Activated naive CD4-positive, alpha-beta T cell treated with anti-CD3 and anti-CD28 coated beads for 36 hours (primary cell): ENCODE data around the gene UBASH3B. TPM values are rescaled to one million over a fixed set of nuclear protein-coding genes. Genes with fewer than 3 reads are reported as not detected.

Experiments
- CTCF ChIA-PET: fragments of 350-600 bp; sonication (Branson Sonifier 250); formaldehyde crosslinking; loops from one replicate; lab custom pipeline; 2021; ENCODE audit warnings: antibody characterized with exemption; lab: Charles Lee
- DNase-seq: peaks from one replicate; pipeline ENCODE4 v3.0.0-alpha.2; 2020
- H3K27ac Mint-ChIP-seq: one replicate; pipeline ENCODE4 v1.8.0; 2021; ENCODE audit warnings: mild to moderate bottlenecking, mixed read lengths
- H3K27me3 Mint-ChIP-seq: one replicate; pipeline ENCODE4 v1.8.0; 2021; ENCODE audit warnings: low read depth, mixed read lengths
- H3K36me3 Mint-ChIP-seq: one replicate; pipeline ENCODE4 v1.8.0; 2021; ENCODE audit warnings: low read depth, mixed read lengths
- H3K4me1 Mint-ChIP-seq: one replicate; pipeline ENCODE4 v1.8.0; 2021; ENCODE audit warnings: low read depth, mixed read lengths
- H3K4me3 Mint-ChIP-seq: one replicate; pipeline ENCODE4 v1.8.0; 2021; ENCODE audit warnings: mild to moderate bottlenecking, moderate library complexity, mixed read lengths
- H3K9me3 Mint-ChIP-seq: one replicate; pipeline ENCODE4 v1.8.0; 2021; ENCODE audit warnings: mixed read lengths
- intact Hi-C: fragments of 100-400 bp; cut with micrococcal nuclease; formaldehyde crosslinking; loops from one replicate; pipeline ENCODE4 v1.15.1; 2023
- total RNA-seq, 2 experiments: library from RNA; stranded (reverse); gene quantifications; one replicate each; pipeline ENCODE4 v1.2.3, GENCODE V29; 2021

Gene UBASH3B
- total RNA-seq, 2 experiments from 2014 or later: 17.9 to 21.1 TPM

DNA sequence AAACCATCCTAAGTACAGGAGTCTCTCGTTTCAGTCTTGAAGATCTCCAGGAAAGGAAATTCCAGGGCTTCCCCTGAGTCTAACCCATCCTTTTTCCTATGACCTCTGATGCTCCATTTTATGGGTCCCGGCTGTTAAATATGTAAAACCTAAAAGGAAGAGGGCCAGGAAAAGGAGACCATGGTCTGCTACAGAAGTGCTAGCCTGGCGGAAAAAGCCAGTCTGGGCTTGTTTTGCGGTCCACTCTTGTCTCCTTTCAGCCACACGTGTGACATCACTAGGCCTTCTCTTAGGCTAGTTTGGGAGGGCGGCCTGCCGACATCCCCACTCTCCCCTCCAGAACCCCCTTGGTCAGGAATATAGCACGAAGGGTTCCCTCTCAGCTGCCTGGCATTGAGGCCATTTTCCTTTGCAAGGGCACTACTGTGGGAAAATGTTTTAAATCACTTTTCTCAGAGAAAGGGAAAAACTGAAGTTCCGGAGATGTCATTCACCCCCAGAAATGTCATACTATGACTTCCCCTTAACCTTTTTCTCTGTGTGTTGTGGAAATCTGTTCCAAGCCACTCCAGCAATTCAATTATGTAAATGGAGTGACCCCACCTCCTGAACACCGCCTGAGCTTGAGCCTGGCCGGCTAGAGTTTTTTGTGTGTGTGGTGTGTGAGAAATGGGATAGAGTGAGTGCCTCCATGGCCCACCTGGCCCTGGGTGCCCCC lies 86.9 kb downstream of the UBASH3B start:
- Mint-ChIP-seq H3K9me3 (no peaks in the 10 kb centered on the region), H3K27ac (no peak overlapping the region), H3K27me3 (peaks cover 2% of the 10 kb centered on the region), H3K36me3 (no peaks in the 10 kb centered on the region), H3K4me1 (peaks cover 5% of the 10 kb centered on the region), H3K4me3 (no peak overlapping the region)
- CTCF ChIA-PET: interaction anchor here (0.5 to 2.2 kb wide), 4 partner anchors 12 to 279 kb away, joined by 3 to 11 read pairs (median 4); no protein-coding TSS in a partner anchor
- intact Hi-C loops: no loop called here
- DNase-seq: no peak

DNA sequence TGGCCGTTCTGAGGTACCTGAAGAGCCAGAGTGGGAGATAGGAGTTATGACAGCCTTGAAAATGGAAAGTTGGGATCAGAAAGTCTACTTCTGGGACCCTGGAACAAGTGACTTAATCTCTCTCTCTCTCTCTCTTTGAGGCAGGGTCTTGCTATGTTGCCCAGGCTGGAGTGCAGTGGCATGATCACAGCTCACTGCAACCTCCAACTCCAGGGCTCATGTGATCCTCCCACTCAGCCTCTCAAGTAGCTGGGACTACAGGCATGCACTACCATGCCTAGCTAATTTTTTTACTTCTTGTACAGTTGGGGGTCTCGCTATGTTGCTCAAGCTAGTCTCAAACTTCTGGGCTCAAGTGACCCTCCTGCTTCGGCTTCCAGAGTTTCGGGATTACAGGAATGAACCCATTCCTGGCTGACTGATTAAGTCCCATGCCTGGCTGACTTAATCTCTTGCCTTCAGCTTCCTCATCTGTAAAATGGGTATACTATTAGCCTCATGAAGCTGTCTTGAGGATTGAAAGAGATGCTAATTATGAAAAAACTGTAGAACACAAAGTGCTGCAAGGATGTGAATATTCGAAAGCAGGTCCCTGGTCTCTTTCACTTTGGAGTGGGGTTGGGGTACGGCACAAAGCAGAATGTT lies 87.7 kb downstream of the UBASH3B start:
- CTCF ChIA-PET: interaction anchor here (0.5 to 2.7 kb wide), 8 partner anchors 9 to 278 kb away, joined by 3 to 11 read pairs (median 3); no protein-coding TSS in a partner anchor
- Mint-ChIP-seq H3K4me1 (peaks cover 5% of the 10 kb centered on the region), H3K27ac (peak overlapping the region; percentile 39), H3K9me3 (no peaks in the 10 kb centered on the region), H3K4me3 (no peak overlapping the region), H3K36me3 (no peaks in the 10 kb centered on the region), H3K27me3 (peaks cover 4% of the 10 kb centered on the region)
- no peak for DNase-seq
- intact Hi-C loops: no loop called here

DNA sequence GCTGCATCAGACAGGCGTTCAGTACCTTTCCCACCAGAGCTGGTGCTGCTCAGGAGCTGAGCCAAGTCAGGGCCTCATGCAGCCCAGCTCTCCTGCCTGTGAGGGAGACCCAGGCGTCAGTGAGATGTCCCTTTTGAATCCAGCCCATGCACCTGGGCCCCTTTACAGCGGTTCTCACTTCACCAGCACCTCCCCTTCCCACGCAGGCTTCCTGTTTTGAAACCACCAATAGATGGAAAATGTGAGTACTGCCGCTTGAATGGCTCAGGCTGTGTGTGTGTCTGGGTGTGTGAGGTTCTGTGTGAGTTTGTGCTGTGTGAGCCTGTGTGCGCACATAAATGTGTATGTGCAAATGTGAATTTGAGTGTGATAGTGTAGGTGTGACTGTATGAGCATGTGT lies 88.4 kb downstream of the UBASH3B start:
- intact Hi-C loops: loop anchor here (1.0 kb wide), 1 partner anchor 17 kb away; no protein-coding TSS in a partner anchor
- H3K27me3 Mint-ChIP-seq: peaks cover 6% of the 10 kb centered on the region
- H3K4me1 Mint-ChIP-seq: peaks cover 5% of the 10 kb centered on the region
- CTCF ChIA-PET: interaction anchor here (0.6 to 2.7 kb wide), 7 partner anchors 8 to 110 kb away, joined by 3 to 11 read pairs (median 6); no protein-coding TSS in a partner anchor
- H3K36me3 Mint-ChIP-seq: no peaks in the 10 kb centered on the region
- H3K4me3 Mint-ChIP-seq: no peak overlapping the region
- DNase-seq: peak; percentile 91
- no peak overlapping the region for H3K27ac Mint-ChIP-seq
- no peaks in the 10 kb centered on the region for H3K9me3 Mint-ChIP-seq

DNA sequence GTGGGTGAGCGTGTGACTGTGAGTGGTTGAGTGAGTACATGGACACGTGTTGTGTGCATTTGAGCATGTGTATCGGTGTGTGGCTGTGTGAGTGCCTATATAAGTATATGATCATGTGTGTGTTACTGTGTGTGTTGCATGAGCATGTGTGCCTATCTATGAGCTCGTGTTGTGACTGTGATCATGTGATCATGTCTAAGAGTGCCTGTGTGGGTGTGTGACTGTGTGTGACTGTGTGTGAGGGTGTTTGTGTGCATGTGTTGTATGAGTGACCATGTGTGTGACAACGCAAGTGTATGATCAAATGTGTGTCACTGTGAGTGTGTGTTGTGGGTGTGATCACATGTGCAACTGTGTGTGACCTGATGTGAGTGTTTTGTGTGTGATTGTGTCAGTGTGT lies 88.8 kb downstream of the UBASH3B start:
- Mint-ChIP-seq H3K4me1 (peaks cover 5% of the 10 kb centered on the region), H3K27ac (no peak overlapping the region), H3K4me3 (no peak overlapping the region), H3K36me3 (no peaks in the 10 kb centered on the region), H3K27me3 (peaks cover 6% of the 10 kb centered on the region), H3K9me3 (no peaks in the 10 kb centered on the region)
- CTCF ChIA-PET: interaction anchor here (1.8 to 2.7 kb wide), 4 partner anchors 11 to 48 kb away, joined by 6 to 11 read pairs (median 10); no protein-coding TSS in a partner anchor
- intact Hi-C loops: loop anchor here (1.0 kb wide), 1 partner anchor 17 kb away; no protein-coding TSS in a partner anchor
- no peak for DNase-seq

DNA sequence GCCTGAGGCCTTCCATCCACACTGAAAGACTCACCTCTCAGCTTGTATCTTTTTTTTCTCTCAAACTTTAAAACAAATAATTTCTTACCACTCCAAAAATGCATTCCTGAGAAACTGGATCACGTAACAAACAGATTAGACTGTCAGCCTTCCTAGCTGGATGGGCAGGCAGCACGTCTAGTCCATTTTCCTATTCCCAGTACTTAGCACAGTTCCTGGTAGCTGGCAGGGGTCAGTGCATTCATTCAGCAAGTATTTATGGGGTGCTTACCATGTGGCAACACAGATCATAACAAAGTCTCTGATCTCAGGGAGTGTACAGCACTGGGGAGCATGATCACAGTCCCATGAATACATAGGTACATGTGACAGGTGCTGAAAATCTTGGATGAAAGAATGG lies 89.6 kb downstream of the UBASH3B start:
- CTCF ChIA-PET: interaction anchor here (0.5 to 4.2 kb wide), 13 partner anchors 8 to 109 kb away, joined by 3 to 30 read pairs (median 5); partner anchors contain the start of gene UBASH3B
- intact Hi-C loops: loop anchor here (5.0 kb wide), 1 partner anchor 1283 kb away; no protein-coding TSS in a partner anchor
- H3K4me3 Mint-ChIP-seq: no peak overlapping the region
- peaks cover 6% of the 10 kb centered on the region for H3K27me3 Mint-ChIP-seq
- no peaks in the 10 kb centered on the region for H3K9me3 Mint-ChIP-seq
- H3K4me1 Mint-ChIP-seq: peaks cover 9% of the 10 kb centered on the region
- no peaks in the 10 kb centered on the region for H3K36me3 Mint-ChIP-seq
- no peak overlapping the region for H3K27ac Mint-ChIP-seq
- no peak for DNase-seq

DNA sequence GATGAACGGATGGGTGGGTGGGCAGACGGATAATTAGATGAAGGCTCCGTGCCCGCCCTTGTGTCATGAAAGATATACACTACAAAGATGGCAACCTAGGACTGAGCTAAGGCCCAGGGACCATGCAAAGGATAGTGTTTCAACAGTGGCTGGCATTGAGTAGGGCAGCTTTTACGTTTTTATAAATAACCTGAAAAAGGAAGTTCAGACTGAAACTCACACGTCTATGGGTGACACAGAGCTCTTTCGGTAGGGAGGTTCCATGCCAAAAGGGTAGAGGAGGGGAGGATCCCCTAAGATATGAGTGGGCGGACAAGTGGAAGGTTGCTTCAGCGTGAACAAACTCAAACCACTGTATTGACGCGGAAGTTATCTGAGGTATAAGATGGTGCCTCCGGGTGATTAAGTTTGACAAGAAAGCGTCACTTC lies 90.5 kb downstream of the UBASH3B start:
- intact Hi-C loops: loop anchor here (1.0 to 5.0 kb wide), 9 partner anchors 32 to 1284 kb away; partner anchors contain the start of genes HSPA8 and UBASH3B
- no peaks in the 10 kb centered on the region for H3K36me3 Mint-ChIP-seq
- DNase-seq: peak; percentile 87
- no peak overlapping the region for H3K4me3 Mint-ChIP-seq
- H3K4me1 Mint-ChIP-seq: peaks cover 11% of the 10 kb centered on the region
- peak overlapping the region; percentile 63 for H3K27ac Mint-ChIP-seq
- CTCF ChIA-PET: interaction anchor here (0.6 to 4.2 kb wide), 16 partner anchors 9 to 165 kb away, joined by 3 to 30 read pairs (median 4); partner anchors contain the start of gene UBASH3B
- peaks cover 6% of the 10 kb centered on the region for H3K27me3 Mint-ChIP-seq
- H3K9me3 Mint-ChIP-seq: no peaks in the 10 kb centered on the region

DNA sequence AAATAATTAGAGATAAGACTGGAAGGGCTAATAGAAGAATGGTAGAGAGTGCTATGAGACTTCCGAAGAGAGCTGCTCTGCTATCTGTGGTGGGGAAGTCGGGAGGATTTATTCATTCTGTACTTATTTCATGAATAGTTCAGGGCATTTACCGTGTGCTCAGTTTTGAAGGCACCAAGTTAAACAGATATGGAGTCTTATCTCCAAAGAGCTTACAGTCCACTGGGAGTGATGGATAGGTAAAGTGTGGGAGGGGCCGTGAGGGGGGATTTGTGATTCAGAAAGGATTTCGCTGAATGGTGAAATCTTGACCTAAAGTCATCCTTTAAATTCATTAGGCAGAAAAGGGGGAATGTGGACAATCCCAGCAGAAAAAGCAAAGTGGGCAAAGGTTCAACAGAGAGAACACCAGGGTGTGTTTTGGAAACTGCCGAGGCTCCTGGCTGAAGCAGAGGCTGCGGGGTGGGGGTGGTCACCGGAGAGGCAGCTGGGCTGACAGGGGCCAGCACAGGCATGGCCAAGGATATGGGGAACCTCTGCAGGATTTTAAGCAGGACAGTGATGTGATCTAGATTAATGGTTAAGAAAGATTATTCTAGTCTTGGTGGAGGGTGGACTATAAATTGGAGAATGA lies 91.2 kb downstream of the UBASH3B start:
- H3K4me3 Mint-ChIP-seq: no peak overlapping the region
- DNase-seq: no peak
- CTCF ChIA-PET: interaction anchor here (0.7 to 4.2 kb wide), 18 partner anchors 9 to 165 kb away, joined by 3 to 30 read pairs (median 4); partner anchors contain the start of gene UBASH3B
- peaks cover 5% of the 10 kb centered on the region for H3K27me3 Mint-ChIP-seq
- intact Hi-C loops: loop anchor here (1.0 to 5.0 kb wide), 9 partner anchors 32 to 1284 kb away; partner anchors contain the start of genes HSPA8 and UBASH3B
- no peak overlapping the region for H3K27ac Mint-ChIP-seq
- peaks cover 15% of the 10 kb centered on the region for H3K4me1 Mint-ChIP-seq
- H3K36me3 Mint-ChIP-seq: no peaks in the 10 kb centered on the region
- no peaks in the 10 kb centered on the region for H3K9me3 Mint-ChIP-seq

DNA sequence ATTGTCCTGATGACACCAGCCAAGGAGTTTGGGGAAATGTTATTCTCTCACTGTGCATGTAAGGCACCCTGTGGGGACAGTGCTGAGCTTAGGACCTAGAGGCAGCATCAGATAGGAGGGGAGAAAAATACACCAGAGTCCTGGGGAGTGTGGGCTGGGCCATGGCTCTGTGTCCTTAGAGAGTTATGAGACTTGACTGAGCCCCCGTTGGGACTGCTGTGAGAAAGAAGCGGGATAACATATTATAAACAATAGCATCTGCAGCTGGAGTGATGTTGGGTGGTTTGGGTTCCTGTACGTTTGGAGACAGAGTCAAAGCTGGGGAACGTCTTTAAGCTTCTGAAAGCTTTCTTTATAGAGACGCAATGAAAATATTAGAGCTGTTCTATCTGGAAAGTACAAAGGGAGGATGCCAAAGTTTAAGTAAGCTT lies 91.8 kb downstream of the UBASH3B start:
- Mint-ChIP-seq H3K9me3 (no peaks in the 10 kb centered on the region), H3K27ac (no peak overlapping the region), H3K36me3 (no peaks in the 10 kb centered on the region), H3K27me3 (peaks cover 3% of the 10 kb centered on the region), H3K4me3 (no peak overlapping the region), H3K4me1 (peaks cover 11% of the 10 kb centered on the region)
- no peak for DNase-seq
- intact Hi-C loops: loop anchor here (5.0 kb wide), 1 partner anchor 1285 kb away; no protein-coding TSS in a partner anchor
- CTCF ChIA-PET: interaction anchor here (0.8 to 4.2 kb wide), 13 partner anchors 8 to 119 kb away, joined by 3 to 30 read pairs (median 4); no protein-coding TSS in a partner anchor

DNA sequence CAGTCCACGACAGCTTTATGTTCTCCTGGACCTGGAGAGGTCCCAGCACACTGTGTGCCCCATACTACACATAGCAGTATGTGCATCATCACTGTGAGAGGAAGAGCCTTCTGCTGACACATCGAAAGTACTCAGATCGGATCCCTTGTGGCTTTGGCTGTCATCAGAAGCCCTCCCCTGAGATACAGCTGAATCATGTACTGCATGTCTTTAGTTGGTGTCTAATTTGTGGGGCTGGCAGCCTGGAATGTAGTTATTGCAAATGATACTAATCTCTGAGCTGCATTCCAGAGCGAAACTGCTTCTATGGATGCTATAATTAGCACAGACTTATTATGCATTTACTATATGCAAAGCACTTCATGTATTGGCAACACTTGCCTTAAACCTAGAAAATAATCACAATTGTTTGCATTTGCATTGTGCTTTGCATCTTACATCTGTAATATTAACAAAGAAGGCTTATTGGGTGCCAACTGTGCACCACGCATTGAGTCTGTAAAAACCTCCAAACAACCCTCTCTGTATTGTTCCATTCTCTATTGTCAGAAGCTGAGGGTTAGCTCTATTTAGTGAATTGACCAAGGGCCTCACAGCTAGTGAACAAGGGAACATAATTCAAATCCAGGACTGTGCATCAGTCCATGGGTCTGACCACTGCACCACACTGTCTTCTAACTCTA lies 93.6 kb downstream of the UBASH3B start:
- CTCF ChIA-PET: interaction anchor here (1.4 to 4.2 kb wide), 6 partner anchors 6 to 105 kb away, joined by 4 to 30 read pairs (median 8); no protein-coding TSS in a partner anchor
- DNase-seq: peak; percentile 83
- peaks cover 3% of the 10 kb centered on the region for H3K27me3 Mint-ChIP-seq
- no peaks in the 10 kb centered on the region for H3K36me3 Mint-ChIP-seq
- intact Hi-C loops: loop anchor here (5.0 kb wide), 1 partner anchor 1287 kb away; no protein-coding TSS in a partner anchor
- no peaks in the 10 kb centered on the region for H3K9me3 Mint-ChIP-seq
- no peak overlapping the region for H3K27ac Mint-ChIP-seq
- peaks cover 17% of the 10 kb centered on the region for H3K4me1 Mint-ChIP-seq
- H3K4me3 Mint-ChIP-seq: no peak overlapping the region

DNA sequence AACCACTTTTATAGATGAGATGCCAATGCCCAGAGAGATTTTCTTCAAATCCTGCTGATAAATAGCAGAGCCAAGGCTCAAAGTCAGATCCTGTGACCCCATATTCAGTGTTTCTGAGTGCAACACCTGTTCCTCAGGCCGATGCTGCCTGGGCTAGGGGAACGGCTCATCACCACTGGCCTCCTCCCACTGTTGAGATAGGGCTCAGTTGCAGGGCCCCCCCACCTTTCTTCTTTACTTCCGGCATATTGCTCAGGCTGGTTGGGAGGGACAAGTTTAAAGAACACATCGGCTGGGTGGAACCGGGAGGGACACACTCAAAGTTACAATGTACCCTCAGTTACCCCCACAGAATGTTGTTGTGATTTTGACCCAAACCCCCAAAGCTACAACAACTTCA lies 94.5 kb downstream of the UBASH3B start:
- no peak for DNase-seq
- Mint-ChIP-seq H3K27ac (no peak overlapping the region), H3K27me3 (peaks cover 5% of the 10 kb centered on the region), H3K4me1 (peaks cover 25% of the 10 kb centered on the region), H3K36me3 (no peaks in the 10 kb centered on the region), H3K9me3 (no peaks in the 10 kb centered on the region), H3K4me3 (no peak overlapping the region)
- intact Hi-C loops: no loop called here
- CTCF ChIA-PET: no interaction called here
